ENCODE data around the gene LCE2D. TPM values are rescaled to one million over a fixed set of nuclear protein-coding genes. Genes with fewer than 3 reads are reported as not detected.

Gene LCE2D
- not detected in 2 replicates for total RNA-seq

GRCh38 chr1:152663098-152663497 is at the start of gene LCE2D:
LCE2D (plus strand) TSS chr1:152663380; CDS start chr1:152664106, 726 bp downstream.

DNA sequence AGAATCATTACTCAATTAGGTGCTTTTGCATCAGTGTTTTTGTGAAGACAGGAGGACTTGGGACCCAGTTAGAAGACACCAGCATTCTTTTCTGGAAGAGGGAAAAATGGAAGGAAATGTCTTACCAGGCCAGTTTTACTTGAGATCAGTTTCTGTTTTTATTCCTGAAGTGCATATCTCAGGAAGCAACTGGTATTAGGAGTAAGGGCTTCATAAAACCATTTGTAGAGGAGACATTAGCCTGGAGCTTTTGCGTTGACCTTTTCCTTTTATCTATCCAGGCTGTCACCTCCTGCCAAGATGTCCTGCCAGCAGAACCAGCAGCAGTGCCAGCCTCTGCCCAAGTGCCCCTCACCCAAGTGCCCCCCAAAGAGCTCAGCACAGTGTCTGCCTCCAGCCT is 49.7 kb upstream of the LCE2D start, which contains the start of gene LCE3B:
TSS of gene LCE3B (plus strand) at position 301 of the 400 bp plus-strand sequence. CDS start at position 301, 0 bp downstream.

GRCh38 chr1:152622803-152623202 is 40.4 kb upstream of the LCE2D start, which contains the start of gene LCE3A:
LCE3A (minus strand) TSS chr1:152623103; CDS start chr1:152623103, 0 bp downstream.

GRCh38 chr1:152674983-152675382 is 11.8 kb downstream of the LCE2D start, which contains the start of gene LCE2C:
LCE2C (plus strand) TSS chr1:152675279; CDS start chr1:152676016, 737 bp downstream.

DNA sequence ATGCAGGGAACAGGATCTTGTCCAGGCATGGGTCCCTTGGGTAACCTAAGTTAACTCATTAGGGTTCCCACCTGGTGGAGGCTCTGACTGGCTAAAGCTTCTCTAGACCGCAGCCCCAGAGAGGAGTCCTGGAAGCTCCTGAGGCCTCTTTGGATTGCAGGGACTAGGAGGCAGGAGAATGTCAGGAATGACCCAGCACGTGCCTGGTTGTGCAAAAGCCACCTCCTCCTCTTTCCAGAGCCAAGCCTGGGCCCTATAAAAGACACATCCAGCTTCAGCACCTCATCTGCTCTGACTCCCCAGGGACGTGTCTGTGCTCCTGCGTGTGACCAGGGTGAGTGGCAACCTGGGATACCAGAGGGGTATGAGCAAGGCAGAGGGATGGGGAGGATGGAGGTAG is 22.6 kb downstream of the LCE2D start, which contains the start of gene LCE2B:
TSS of gene LCE2B (plus strand) at position 301 of the 400 bp plus-strand sequence. CDS start 721 bp downstream, outside the sequence.

GRCh38 chr1:152697701-152698600 is 34.8 kb downstream of the LCE2D start, which contains the start of gene LCE2A:
LCE2A (plus strand) TSS chr1:152698345; CDS start chr1:152698902, 557 bp downstream.

DNA sequence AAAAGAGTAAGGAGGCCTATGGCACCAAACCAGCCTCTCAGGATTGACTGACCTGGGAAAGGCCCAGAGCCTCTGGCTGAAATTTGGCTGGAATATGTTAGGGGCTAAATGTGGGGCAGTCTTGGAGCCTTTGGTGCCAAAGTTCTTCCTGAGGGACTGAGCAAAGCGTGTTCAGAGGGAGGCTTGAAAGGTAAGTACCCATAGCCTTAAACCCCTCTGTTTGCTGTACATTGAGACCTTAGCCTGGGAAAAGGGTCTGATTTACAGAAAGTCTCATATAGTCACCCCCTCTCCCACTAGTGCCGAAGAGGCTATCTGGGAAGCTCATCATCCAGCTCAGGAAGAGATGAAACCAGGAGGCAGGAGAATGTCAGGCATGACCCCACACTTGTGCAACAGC is 44.7 kb downstream of the LCE2D start, which contains the start of gene LCE4A:
TSS of gene LCE4A (plus strand) at position 301 of the 400 bp plus-strand sequence. CDS start 916 bp downstream, outside the sequence.

Small RNA genes within 50 kb of the gene (small RNA-seq; reads per million reads assigned to genes)
- not detected for gene LCE3A
- not detected for gene LCE3B

Other genes with a start within 250 kb of the LCE2D start
- gene CRNN, start 249.1 kb upstream of the LCE2D start, total RNA-seq, result not detected in 2 replicates
- not detected in 2 replicates for gene LCE5A, start 152.6 kb upstream of the LCE2D start, total RNA-seq
- gene CRCT1, start 148.9 kb upstream of the LCE2D start, total RNA-seq, result not detected in 2 replicates
- gene LCE3E, start 96.6 kb upstream of the LCE2D start, total RNA-seq, result not detected in 2 replicates
- not detected in 2 replicates for gene LCE3D, start 82.9 kb upstream of the LCE2D start, total RNA-seq
- not detected in 2 replicates for gene LCE3C, start 63.1 kb upstream of the LCE2D start, total RNA-seq
- not detected in 2 replicates for gene LCE3B, start 49.6 kb upstream of the LCE2D start, total RNA-seq
- gene LCE3A, start 40.3 kb upstream of the LCE2D start, total RNA-seq, result not detected in 2 replicates
- not detected in 2 replicates for gene LCE2C, start 11.9 kb downstream of the LCE2D start, total RNA-seq
- not detected in 2 replicates for gene LCE2B, start 22.7 kb downstream of the LCE2D start, total RNA-seq
- 0.79 TPM in 1 of 2 replicates, not detected in the other for gene LCE2A, start 35.0 kb downstream of the LCE2D start, total RNA-seq
- gene LCE4A, start 44.8 kb downstream of the LCE2D start, total RNA-seq, result not detected in 2 replicates
- gene KPRP, start 94.6 kb downstream of the LCE2D start, total RNA-seq, result not detected in 2 replicates
- not detected in 2 replicates for gene LCE1F, start 111.8 kb downstream of the LCE2D start, total RNA-seq
- gene LCE1E, start 122.9 kb downstream of the LCE2D start, total RNA-seq, result not detected in 2 replicates
- not detected in 2 replicates for gene LCE1D, start 133.3 kb downstream of the LCE2D start, total RNA-seq
- not detected in 2 replicates for gene LCE1C, start 143.3 kb downstream of the LCE2D start, total RNA-seq
- gene LCE1B, start 148.6 kb downstream of the LCE2D start, total RNA-seq, result not detected in 2 replicates
- not detected in 2 replicates for gene LCE1A, start 164.1 kb downstream of the LCE2D start, total RNA-seq
- not detected in 2 replicates for gene LCE6A, start 179.5 kb downstream of the LCE2D start, total RNA-seq
- gene LCE7A, start 196.6 kb downstream of the LCE2D start, total RNA-seq, result not detected in 2 replicates
- gene SMCP, start 214.9 kb downstream of the LCE2D start, total RNA-seq, result not detected in 2 replicates
- 0.54 and 0.79 TPM in 2 replicates for gene IVL, start 245.2 kb downstream of the LCE2D start, total RNA-seq

Data from placental epithelial cell (primary cell).